Right ventricle myocardium superior (tissue), 1 donor: Measurements from ENCODE around the gene TREML4. TPM values are rescaled to one million over a fixed set of nuclear protein-coding genes. Genes with fewer than 3 reads are reported as not detected.
"Not testable (repeated sequence)": the region's sequence is repeated elsewhere in the genome, so short reads cannot be mapped to it uniquely, and the experiment has no call there.

Experiments
- ATAC-seq: fragments of 200-7000 bp; cut with Tn5 transposase; one replicate; pipeline ENCODE4 v1.9.1; 2020; ENCODE audit warnings: mild to moderate bottlenecking; ENCODE audit not compliant: poor library complexity
- DNase-seq: peaks from one replicate; pipeline ENCODE4 v3.0.0-alpha.2; 2020
- intact Hi-C: fragments of 100-400 bp; cut with DNase I; formaldehyde crosslinking; loops from one replicate; pipeline ENCODE4 v1.11.2; 2022
- total RNA-seq: library from RNA; stranded (reverse); fragmentation: NEBNext Ultra II Directional; extraction: Animal tissue kit (Norgen Biotek cat#: 25700); gene quantifications from one replicate; pipeline ENCODE4 v1.2.1, GENCODE V29; 2021
- donor health status: DM: no; HTN: yes; CAD: no; lungs with severe emphysema.

Gene TREML4
- total RNA-seq, 1 donor from 2014 or later, result not detected

GRCh38 chr6:41239467-41240159, 11.5 kb downstream of the TREML4 start:
- ATAC-seq (no peak), DNase-seq (no peak)
- intact Hi-C loops, result no loop called here

- intact Hi-C loops, DNase-seq, ATAC-seq: not testable (repeated sequence)
These were observed 18.4 kb downstream of the TREML4 start for GRCh38 chr6:41246529-41246928.

GRCh38 chr6:41247288-41247865, 19.2 kb downstream of the TREML4 start:
- DNase-seq (no peak), ATAC-seq (no peak)
- intact Hi-C loops, result no loop called here

- no peak for DNase-seq
- intact Hi-C loops, result no loop called here
- no peak for ATAC-seq
These were observed 19.9 kb downstream of the TREML4 start for GRCh38 chr6:41247882-41248705.

GRCh38 chr6:41252401-41253169, 24.4 kb downstream of the TREML4 start:
- ATAC-seq, result no peak
- intact Hi-C loops, result no loop called here
- no peak for DNase-seq

GRCh38 chr6:41255110-41255509, 27.0 kb downstream of the TREML4 start:
- DNase-seq (no peak), ATAC-seq (no peak)
- intact Hi-C loops, result no loop called here

GRCh38 chr6:41255638-41256246, 27.6 kb downstream of the TREML4 start:
- ATAC-seq, result no peak
- intact Hi-C loops, result no loop called here
- no peak for DNase-seq

- DNase-seq, result no peak
- no peak for ATAC-seq
- intact Hi-C loops, result no loop called here
These were observed 28.2 kb downstream of the TREML4 start for GRCh38 chr6:41256383-41256782.

- intact Hi-C loops, result no loop called here
- DNase-seq (no peak), ATAC-seq (no peak)
These were observed 29.4 kb downstream of the TREML4 start for GRCh38 chr6:41257369-41258195.

- no peak for ATAC-seq
- intact Hi-C loops, result no loop called here
- DNase-seq, result no peak
These were observed 30.0 kb downstream of the TREML4 start for GRCh38 chr6:41258196-41258493.

GRCh38 chr6:41262401-41262800, 34.3 kb downstream of the TREML4 start:
- intact Hi-C loops, result no loop called here

GRCh38 chr6:41263267-41263666, 35.1 kb downstream of the TREML4 start:
- intact Hi-C loops, result no loop called here
- no peak for DNase-seq
- no peak for ATAC-seq

More at GRCh38 chr6:41262401-41262800, 34.3 kb downstream of the TREML4 start:
- no peak for DNase-seq
- ATAC-seq, result no peak

- ATAC-seq, result no peak
- no peak for DNase-seq
- intact Hi-C loops, result no loop called here
These were observed 38.4 kb downstream of the TREML4 start for GRCh38 chr6:41266541-41266940.

- no peak for ATAC-seq
- DNase-seq, result no peak
- intact Hi-C loops, result no loop called here
These were observed 40.3 kb downstream of the TREML4 start for GRCh38 chr6:41268478-41268877.

GRCh38 chr6:41269166-41269565, 41.0 kb downstream of the TREML4 start:
- no peak for ATAC-seq
- no peak for DNase-seq
- intact Hi-C loops, result no loop called here

GRCh38 chr6:41269716-41270115, 41.6 kb downstream of the TREML4 start:
- intact Hi-C loops, result no loop called here
- ATAC-seq (no peak), DNase-seq (no peak)

- peak; percentile 72 for ATAC-seq
- DNase-seq, result peak; percentile 77
- intact Hi-C loops, result no loop called here
These were observed 43.8 kb downstream of the TREML4 start for GRCh38 chr6:41271901-41272395.
